HCT116 (cell line): ENCODE measurements around the gene ITIH5.

Source experiments
- CEBPB ChIP-seq: IDR thresholded peaks from 2 replicates; pipeline ENCODE4 v1.6.1; 2012; ENCODE audit warnings: low read depth
- CTCF ChIP-seq, 3 experiments: fragments of 200-600 bp in 1 of 3; sonication (generic) in 1 of 3; IDR thresholded peaks in 2 of 3; conservative IDR thresholded peaks in 1 of 3; 2 replicates each; pipeline ENCODE4 v1.5.1; 2012 to 2017; ENCODE audit warnings: low read depth in 2 of 3, low read length in 2 of 3, antibody characterized with exemption in 1 of 3, borderline replicate concordance in 1 of 3, control low read depth in 1 of 3, mild to moderate bottlenecking in 1 of 3, mixed read lengths in 1 of 3, mixed run types in 1 of 3, moderate library complexity in 1 of 3; ENCODE audit not compliant: insufficient read depth in 1 of 3
- EGR1 ChIP-seq: IDR thresholded peaks from 2 replicates; pipeline ENCODE4 v1.6.1; 2012; ENCODE audit warnings: low read depth
- EZH2 ChIP-seq: fragments of 200-600 bp; sonication (generic); IDR thresholded peaks from 2 replicates; pipeline ENCODE4 v1.6.1; 2017; ENCODE audit warnings: antibody characterized with exemption, mixed run types
- EZH2phosphoT487 ChIP-seq: fragments of 200-600 bp; IDR thresholded peaks from 2 replicates; pipeline ENCODE4 v1.6.1; 2018; ENCODE audit warnings: antibody characterized with exemption, borderline replicate concordance
- MAX ChIP-seq: IDR thresholded peaks from 2 replicates; pipeline ENCODE4 v1.6.1; 2012
- POLR2A ChIP-seq: IDR thresholded peaks from 2 replicates; pipeline ENCODE4 v1.7.0; 2011; ENCODE audit warnings: borderline replicate concordance; ENCODE audit not compliant: insufficient read depth, insufficient read length; ENCODE audit errors: extremely low read depth
- POLR2AphosphoS5 ChIP-seq: IDR thresholded peaks from 2 replicates; pipeline ENCODE4 v1.6.1; 2011; ENCODE audit warnings: mild to moderate bottlenecking, low read depth, low read length, moderate library complexity
- RAD21 ChIP-seq: IDR thresholded peaks from 2 replicates; pipeline ENCODE4 v1.6.1; 2012; ENCODE audit warnings: low read depth, mild to moderate bottlenecking
- REST ChIP-seq: IDR thresholded peaks from 2 replicates; pipeline ENCODE4 v1.6.1; 2012; ENCODE audit warnings: low read depth
- SRF ChIP-seq: IDR thresholded peaks from 2 replicates; pipeline ENCODE4 v1.6.1; 2012; ENCODE audit warnings: low read depth
- ZNF274 ChIP-seq: fragments of 200-500 bp; sonication (Bioruptor generic); IDR thresholded peaks from 2 replicates; pipeline ENCODE4 v1.6.1; 2014; ENCODE audit warnings: mild to moderate bottlenecking, low read depth, low read length, inconsistent platforms

- TF ChIP-seq CTCF (IDR thresholded peaks at IDR 0.05 in 2 of 3, conservative IDR thresholded peaks at IDR 0.05 in 1 of 3; ENCODE audit: borderline replicate concordance in 1 of 3, insufficient read depth in 1 of 3, low read depth in 2 of 3, low read length in 2 of 3): no peak
- no peak for TF ChIP-seq EZH2
- no peak for TF ChIP-seq REST
- no peak for TF ChIP-seq ZNF274
- TF ChIP-seq POLR2AphosphoS5: no peak
- no peak for TF ChIP-seq POLR2A
- no peak for TF ChIP-seq RAD21
- no peak for TF ChIP-seq EZH2phosphoT487
- no peak for TF ChIP-seq CEBPB
- no peak for TF ChIP-seq SRF
- no peak for TF ChIP-seq EGR1
- no peak for TF ChIP-seq MAX
These were observed 41.3 kb upstream of the ITIH5 start for GRCh38 chr10:7707858-7708622.
